K562 (cell line): ENCODE measurements around the gene HRH1. TPM values are rescaled to one million over a fixed set of nuclear protein-coding genes. Genes with fewer than 3 reads are reported as not detected.

Source experiments
- E4F1 ChIP-seq: fragments of 250-450 bp; sonication (Bioruptor Pico); IDR thresholded peaks from 2 replicates; pipeline ENCODE4 v1.5.0; 2021; ENCODE audit warnings: mild to moderate bottlenecking, borderline replicate concordance
- GATAD2B ChIP-seq: fragments of 450-650 bp; IDR thresholded peaks from 2 replicates; pipeline ENCODE4 v1.6.1; 2017; ENCODE audit warnings: mild to moderate bottlenecking, borderline replicate concordance
- MGA ChIP-seq: fragments of 450-650 bp; IDR thresholded peaks from 2 replicates; pipeline ENCODE4 v1.6.1; 2016; ENCODE audit warnings: mild to moderate bottlenecking, moderate library complexity
- SMARCA4 ChIP-seq: fragments of 450-650 bp; IDR thresholded peaks from 2 replicates; pipeline ENCODE4 v1.6.1; 2016
- ZEB2 ChIP-seq: fragments of 450-650 bp; IDR thresholded peaks from 2 replicates; pipeline ENCODE4 v1.6.1; 2016
- ZNF592 ChIP-seq: fragments of 450-650 bp; IDR thresholded peaks from 2 replicates; pipeline ENCODE4 v1.6.1; 2017; ENCODE audit warnings: antibody characterized with exemption, mild to moderate bottlenecking
- polyA plus RNA-seq, 8 experiments: library from polyadenylated mRNA; depleted of rRNA in 4 of 8; stranded (reverse) in 5 of 8; unstranded in 3 of 8; fragments of >200 nt; fragmentation: Nextera tagmentation in 2 of 8; fragmentation: Illumina TruSeq in 1 of 8; extraction: Ambion mirVana in 2 of 8; extraction: Trizol in 1 of 8; gene quantifications; 2 replicates each; pipeline versions ENCODE4 v1.2.1 to v1.2.3, GENCODE V29; 2011 to 2014; ENCODE audit warnings: inconsistent platforms in 1 of 8, missing spikeins in 1 of 8
- total RNA-seq, 7 experiments: library from RNA; depleted of rRNA in 6 of 7; stranded (reverse); fragments of >200 nt in 6 of 7; fragmentation: Illumina TruSeq in 2 of 7; extraction: Trizol in 2 of 7; gene quantifications; 2 replicates each; pipeline versions ENCODE4 v1.2.1 to v1.2.3, GENCODE V29; 2011 to 2021; ENCODE audit warnings: low replicate concordance in 1 of 7

Gene HRH1
- total and polyA plus RNA-seq, 9 of the 15 experiments (the other 6 are each of a cell fraction or from before 2014, with no cell fraction given) = 0.03 to 0.15 (median 0.06) TPM; not detected in 1

- no peak for TF ChIP-seq MGA
- TF ChIP-seq ZEB2 = peak; percentile 67
- peak; percentile 71; the same call in 1 of the 2 replicates for TF ChIP-seq ZNF592
- TF ChIP-seq SMARCA4 = peak; percentile 90
- no peak for TF ChIP-seq E4F1 (CRISPR knock-in tag)
- peak; percentile 19; the same call in 1 of the 2 replicates for TF ChIP-seq GATAD2B
Observed at GRCh38 chr3:11290743-11291680, 136.7 kb downstream of the HRH1 start (continued).
